HCT116 (cell line): ENCODE data around the gene DYNLRB1. TPM values are rescaled to one million over a fixed set of nuclear protein-coding genes. Genes with fewer than 3 reads are reported as not detected.

ENCODE experiments used
- ATAC-seq: fragments of 200-7000 bp; cut with Tn5 transposase; 2 replicates; pipeline ENCODE4 v1.9.1; 2020; ENCODE audit warnings: mild to moderate bottlenecking, moderate library complexity
- Bru-seq: library from RNA; stranded (reverse); fragments of 400-500 nt; gene quantifications from one replicate; lab custom pipeline; 2021; lab: Mats Ljungman, UMichigan
- BruChase-seq, 2 experiments: library from RNA; stranded (reverse); fragments of 400-500 nt; gene quantifications; one replicate each; lab custom pipeline; 2021; lab: Mats Ljungman, UMichigan
- BruUV-seq: library from RNA; stranded (reverse); fragments of 400-500 nt; replicated peaks from 2 replicates; lab custom pipeline; 2021; lab: Mats Ljungman, UMichigan
- CTCF ChIA-PET: fragments of 300-600 bp; sonication (Branson Sonifier 250); formaldehyde crosslinking; loops from one replicate; lab custom pipeline; 2021; ENCODE audit warnings: antibody characterized with exemption; lab: Charles Lee
- POLR2A ChIA-PET: fragments of 300-600, 350-600 bp; sonication (Branson Sonifier 250); formaldehyde crosslinking; loops from one replicate; lab custom pipeline; 2021; ENCODE audit warnings: antibody characterized with exemption; lab: Charles Lee
- RAD21 ChIA-PET, 2 experiments: fragments of 300-600 bp; sonication (Branson Sonifier 250); formaldehyde crosslinking; loops; one replicate each; lab custom pipeline; 2023; ENCODE audit warnings: low total read pairs in 2 of 2; ENCODE audit not compliant: uncharacterized antibody in 2 of 2, unreplicated experiment in 2 of 2, low non-redundant PET in 1 of 2; lab: Charles Lee
- DNase-seq: peaks from one replicate; pipeline ENCODE4 v3.0.0-alpha.2; 2010; ENCODE audit warnings: low read depth, low spot score
- H2AFZ ChIP-seq: fragments of 200-600 bp; shearing (Covaris generic), sonication (generic); 2 replicates; pipeline ENCODE4 v1.6.1; 2017; ENCODE audit warnings: low read depth, mixed run types, mixed read lengths, antibody characterized with exemption, low read length; ENCODE audit not compliant: poor library complexity, severe bottlenecking
- H3K27ac ChIP-seq: 2 replicates; pipeline ENCODE4 v1.5.1; 2012; ENCODE audit warnings: low read depth, low read length
- H3K27me3 ChIP-seq: fragments of 200-600 bp; sonication (generic); 2 replicates; pipeline ENCODE4 v1.6.1; 2016; ENCODE audit warnings: mixed run types, low read length, mixed read lengths; ENCODE audit not compliant: insufficient read depth
- H3K36me3 ChIP-seq, 2 experiments: fragments of 200-500 bp in 1 of 2; fragments of 200-600 bp in 1 of 2; sonication (Bioruptor generic) in 1 of 2; sonication (generic) in 1 of 2; 2 replicates each; pipeline versions ENCODE4 v1.5.1 to v1.6.1; 2014 to 2016; ENCODE audit warnings: low read length in 2 of 2, inconsistent platforms in 1 of 2, mixed read lengths in 1 of 2, mixed run types in 1 of 2; ENCODE audit not compliant: insufficient read depth in 2 of 2, control insufficient read depth in 1 of 2
- H3K4me1 ChIP-seq, 2 experiments: fragments of 200-600 bp in 1 of 2; sonication (generic) in 1 of 2; 2 replicates each; pipeline versions ENCODE4 v1.5.1 to v1.6.1; 2012 to 2017; ENCODE audit warnings: low read length in 2 of 2, inconsistent platforms in 1 of 2, mild to moderate bottlenecking in 1 of 2, mixed read lengths in 1 of 2, mixed run types in 1 of 2, moderate library complexity in 1 of 2; ENCODE audit not compliant: insufficient read depth in 2 of 2, control insufficient read depth in 1 of 2
- H3K4me2 ChIP-seq: fragments of 200-600 bp; sonication (generic); 2 replicates; pipeline ENCODE4 v1.6.1; 2017; ENCODE audit warnings: mixed run types, low read length, mixed read lengths
- H3K4me3 ChIP-seq, 2 experiments: fragments of 200-600 bp in 1 of 2; sonication (generic) in 1 of 2; replicated peaks in 1 of 2; 2 replicates each; pipeline ENCODE4 v1.5.1; 2011 to 2016; ENCODE audit warnings: low read length in 2 of 2, control low read depth in 1 of 2, low read depth in 1 of 2, mild to moderate bottlenecking in 1 of 2, mixed read lengths in 1 of 2, mixed run types in 1 of 2
- H3K79me2 ChIP-seq: fragments of 200-600 bp; sonication (generic); 2 replicates; pipeline ENCODE4 v1.6.1; 2017; ENCODE audit warnings: mild to moderate bottlenecking, mixed run types, low read length, moderate library complexity, mixed read lengths; ENCODE audit not compliant: insufficient read depth
- H3K9ac ChIP-seq: fragments of 200-600 bp; sonication (generic); 2 replicates; pipeline ENCODE4 v1.6.1; 2016; ENCODE audit warnings: low read length, mixed read lengths
- H3K9me2 ChIP-seq: fragments of 200-600 bp; sonication (generic), shearing (Covaris generic); 2 replicates; pipeline ENCODE4 v1.6.1; 2017; ENCODE audit warnings: mixed run types, mild to moderate bottlenecking, moderate library complexity; ENCODE audit not compliant: insufficient read depth
- H3K9me3 ChIP-seq, 2 experiments: fragments of 200-500 bp in 1 of 2; fragments of 200-600 bp in 1 of 2; sonication (Bioruptor generic) in 1 of 2; sonication (generic) in 1 of 2; 2 replicates each; pipeline ENCODE4 v1.6.1; 2014 to 2017; ENCODE audit warnings: low read length in 2 of 2, mixed read lengths in 2 of 2, inconsistent platforms in 1 of 2, low read depth in 1 of 2, mild to moderate bottlenecking in 1 of 2, mixed run types in 1 of 2, moderate library complexity in 1 of 2; ENCODE audit not compliant: control insufficient read depth in 1 of 2, insufficient read depth in 1 of 2
- H4K20me1 ChIP-seq: fragments of 200-600 bp; sonication (generic), shearing (Covaris generic); 2 replicates; pipeline ENCODE4 v1.6.1; 2017; ENCODE audit warnings: mixed run types, mild to moderate bottlenecking, moderate library complexity; ENCODE audit not compliant: insufficient read depth
- CBX3 ChIP-seq: IDR thresholded peaks from 2 replicates; pipeline ENCODE4 v1.6.1; 2012; ENCODE audit warnings: low read depth
- CEBPB ChIP-seq: IDR thresholded peaks from 2 replicates; pipeline ENCODE4 v1.6.1; 2012; ENCODE audit warnings: low read depth
- ELF1 ChIP-seq: IDR thresholded peaks from 2 replicates; pipeline ENCODE4 v1.6.1; 2012; ENCODE audit warnings: low read depth, borderline replicate concordance
- EZH2 ChIP-seq: fragments of 200-600 bp; sonication (generic); IDR thresholded peaks from 2 replicates; pipeline ENCODE4 v1.6.1; 2017; ENCODE audit warnings: antibody characterized with exemption, mixed run types
- EZH2phosphoT487 ChIP-seq: fragments of 200-600 bp; IDR thresholded peaks from 2 replicates; pipeline ENCODE4 v1.6.1; 2018; ENCODE audit warnings: antibody characterized with exemption, borderline replicate concordance
- FOSL1 ChIP-seq: IDR thresholded peaks from 2 replicates; pipeline ENCODE4 v1.6.1; 2012; ENCODE audit warnings: low read depth
- JUND ChIP-seq: IDR thresholded peaks from 2 replicates; pipeline ENCODE4 v1.6.1; 2012
- POLR2A ChIP-seq: IDR thresholded peaks from 2 replicates; pipeline ENCODE4 v1.7.0; 2011; ENCODE audit warnings: borderline replicate concordance; ENCODE audit not compliant: insufficient read depth, insufficient read length; ENCODE audit errors: extremely low read depth
- POLR2AphosphoS5 ChIP-seq: IDR thresholded peaks from 2 replicates; pipeline ENCODE4 v1.6.1; 2011; ENCODE audit warnings: mild to moderate bottlenecking, low read depth, low read length, moderate library complexity
- RAD21 ChIP-seq: IDR thresholded peaks from 2 replicates; pipeline ENCODE4 v1.6.1; 2012; ENCODE audit warnings: low read depth, mild to moderate bottlenecking
- SIN3A ChIP-seq: IDR thresholded peaks from 2 replicates; pipeline ENCODE4 v1.6.1; 2012; ENCODE audit warnings: low read depth
- SP1 ChIP-seq: IDR thresholded peaks from 2 replicates; pipeline ENCODE4 v1.6.1; 2012; ENCODE audit warnings: low read depth
- SRF ChIP-seq: IDR thresholded peaks from 2 replicates; pipeline ENCODE4 v1.6.1; 2012; ENCODE audit warnings: low read depth
- TCF7L2 ChIP-seq: IDR thresholded peaks from 2 replicates; pipeline ENCODE4 v1.7.0; 2011; ENCODE audit warnings: borderline replicate concordance, inconsistent platforms; ENCODE audit not compliant: insufficient read depth, insufficient read length; ENCODE audit errors: extremely low read depth
- YY1 ChIP-seq: IDR thresholded peaks from 2 replicates; pipeline ENCODE4 v1.6.1; 2011; ENCODE audit warnings: low read length, low read depth, moderate library complexity, mild to moderate bottlenecking; ENCODE audit not compliant: insufficient replicate concordance; ENCODE audit errors: extremely low read depth
- ZFX ChIP-seq: fragments of 450-650 bp; IDR thresholded peaks from 2 replicates; pipeline ENCODE4 v1.6.1; 2017
- ZNF274 ChIP-seq: fragments of 200-500 bp; sonication (Bioruptor generic); IDR thresholded peaks from 2 replicates; pipeline ENCODE4 v1.6.1; 2014; ENCODE audit warnings: mild to moderate bottlenecking, low read depth, low read length, inconsistent platforms
- intact Hi-C: fragments of 100-400 bp; cut with micrococcal nuclease; formaldehyde crosslinking; loops from 2 replicates; pipeline ENCODE4 v1.10.0; 2022
- long read RNA-seq: library from polyadenylated mRNA; unstranded; transcript quantifications from one replicate; pipeline ENCODE4 v2.0.0, GENCODE V29; 2021; ENCODE audit not compliant: unreplicated experiment
- polyA plus RNA-seq: library from polyadenylated mRNA; unstranded; fragments of >200 nt; gene quantifications from 2 replicates; pipeline ENCODE4 v1.2.1, GENCODE V29; 2012; ENCODE audit warnings: missing spikeins
- total RNA-seq: library from RNA; stranded (reverse); gene quantifications from one replicate; pipeline ENCODE4 v1.2.1, GENCODE V29; 2021; ENCODE audit not compliant: unreplicated experiment
- TF ChIP-seq, protein P1 (sequence below): IDR thresholded peaks from 2 replicates; pipeline ENCODE4 v1.6.1; 2012; ENCODE audit warnings: low read depth
- TF ChIP-seq, protein P2 (sequence below), 3 experiments: fragments of 200-600 bp in 1 of 3; sonication (generic) in 1 of 3; IDR thresholded peaks in 2 of 3; conservative IDR thresholded peaks in 1 of 3; 2 replicates each; pipeline ENCODE4 v1.5.1; 2012 to 2017; ENCODE audit warnings: low read depth in 2 of 3, low read length in 2 of 3, antibody characterized with exemption in 1 of 3, borderline replicate concordance in 1 of 3, control low read depth in 1 of 3, mild to moderate bottlenecking in 1 of 3, mixed read lengths in 1 of 3, mixed run types in 1 of 3, moderate library complexity in 1 of 3; ENCODE audit not compliant: insufficient read depth in 1 of 3

Gene DYNLRB1
- total RNA-seq (106 TPM), Bru-seq, nascent RNA (percentile 81 among the genes with signal in this experiment), BruChase-seq, experiment 1, labeled RNA remaining after a 6-hour chase (percentile 79 among the genes with signal in this experiment), BruChase-seq, experiment 2, labeled RNA remaining after a 2-hour chase (percentile 69 among the genes with signal in this experiment)
- polyA plus RNA-seq = 264 and 265 TPM in 2 replicates
- long read RNA-seq, transcript DYNLRB1-202 (4 exons, 675 nt) = major isoform, 38 of 67 reads
- long read RNA-seq, partial matches to known transcripts = 25 of 67 reads
- long read RNA-seq, other reads (novel, unspliced or antisense) = 4 of 67 reads

DNA sequence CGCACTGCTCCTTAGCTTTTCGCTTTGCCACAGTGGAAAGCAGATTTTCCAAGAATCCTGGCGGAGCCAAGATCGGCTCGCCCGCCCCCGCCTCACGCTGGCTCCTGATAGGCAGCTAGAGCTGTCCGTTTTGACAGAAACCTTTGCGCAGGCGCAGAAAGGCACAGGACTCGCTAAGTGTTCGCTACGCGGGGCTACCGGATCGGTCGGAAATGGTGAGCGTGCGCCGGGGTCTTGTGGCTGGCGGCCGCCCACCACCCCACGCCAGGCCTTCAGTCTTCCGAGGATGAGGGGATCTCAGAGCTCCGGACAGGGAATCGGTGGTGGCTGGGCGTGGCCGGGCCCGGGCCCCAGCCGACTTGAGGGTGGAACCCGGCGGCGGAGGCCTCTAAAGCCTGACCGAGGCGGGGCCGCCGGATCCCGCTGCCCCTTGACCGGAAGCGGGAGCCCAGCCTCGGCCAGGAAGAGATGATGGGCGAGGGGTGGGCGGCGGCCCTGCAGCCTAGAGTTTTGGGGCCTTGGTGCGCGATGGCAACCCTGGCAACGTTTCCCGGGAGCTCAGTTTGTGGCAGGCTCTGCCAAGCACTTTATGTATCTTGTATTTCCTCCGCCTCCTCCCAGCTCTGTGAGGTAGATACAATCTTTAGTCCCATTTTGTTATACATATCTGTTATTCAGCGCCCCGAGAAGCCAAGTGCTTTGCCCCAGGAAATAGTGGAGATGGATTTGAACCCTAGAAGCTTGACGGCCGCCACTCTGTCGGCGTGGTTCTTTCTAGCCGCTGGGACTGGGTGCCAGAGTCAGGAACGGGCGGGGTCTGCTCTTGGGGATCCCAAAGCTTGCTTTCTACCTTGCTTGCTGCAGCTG, at the start of gene DYNLRB1:
Gene DYNLRB1, plus strand, starts transcription at position 176 of the 867 bp plus-strand sequence. Its CDS starts 37 bp downstream, at position 213.
- H3K4me1 ChIP-seq = peaks cover 4 to 7% of the 10 kb centered on the region in 2 experiments; a peak in 3 of 4 replicates
- RAD21 ChIA-PET = interaction anchor here in 1 of 2 experiments (1.1 to 3.2 kb wide), 2 partner anchors 44 to 204 kb away, joined by 3 to 20 read pairs; no protein-coding TSS in a partner anchor
- TF ChIP-seq ZNF274 (no peak), EZH2phosphoT487 (no peak), JUND (no peak), TCF7L2 (peak; percentile 51), YY1 (peak; percentile 37), SIN3A (peak; percentile 75; the same call in 1 of the 2 replicates), SRF (no peak), CBX3 (no peak), CEBPB (no peak), SP1 (peak; percentile 85), ELF1 (peak; percentile 54; the same call in 1 of the 2 replicates), FOSL1 (no peak), POLR2A (peak; percentile 70), EZH2 (no peak), ZFX (peak; percentile 94), POLR2AphosphoS5 (peak; percentile 87), RAD21 (no peak)
- TF ChIP-seq, protein P1, sequence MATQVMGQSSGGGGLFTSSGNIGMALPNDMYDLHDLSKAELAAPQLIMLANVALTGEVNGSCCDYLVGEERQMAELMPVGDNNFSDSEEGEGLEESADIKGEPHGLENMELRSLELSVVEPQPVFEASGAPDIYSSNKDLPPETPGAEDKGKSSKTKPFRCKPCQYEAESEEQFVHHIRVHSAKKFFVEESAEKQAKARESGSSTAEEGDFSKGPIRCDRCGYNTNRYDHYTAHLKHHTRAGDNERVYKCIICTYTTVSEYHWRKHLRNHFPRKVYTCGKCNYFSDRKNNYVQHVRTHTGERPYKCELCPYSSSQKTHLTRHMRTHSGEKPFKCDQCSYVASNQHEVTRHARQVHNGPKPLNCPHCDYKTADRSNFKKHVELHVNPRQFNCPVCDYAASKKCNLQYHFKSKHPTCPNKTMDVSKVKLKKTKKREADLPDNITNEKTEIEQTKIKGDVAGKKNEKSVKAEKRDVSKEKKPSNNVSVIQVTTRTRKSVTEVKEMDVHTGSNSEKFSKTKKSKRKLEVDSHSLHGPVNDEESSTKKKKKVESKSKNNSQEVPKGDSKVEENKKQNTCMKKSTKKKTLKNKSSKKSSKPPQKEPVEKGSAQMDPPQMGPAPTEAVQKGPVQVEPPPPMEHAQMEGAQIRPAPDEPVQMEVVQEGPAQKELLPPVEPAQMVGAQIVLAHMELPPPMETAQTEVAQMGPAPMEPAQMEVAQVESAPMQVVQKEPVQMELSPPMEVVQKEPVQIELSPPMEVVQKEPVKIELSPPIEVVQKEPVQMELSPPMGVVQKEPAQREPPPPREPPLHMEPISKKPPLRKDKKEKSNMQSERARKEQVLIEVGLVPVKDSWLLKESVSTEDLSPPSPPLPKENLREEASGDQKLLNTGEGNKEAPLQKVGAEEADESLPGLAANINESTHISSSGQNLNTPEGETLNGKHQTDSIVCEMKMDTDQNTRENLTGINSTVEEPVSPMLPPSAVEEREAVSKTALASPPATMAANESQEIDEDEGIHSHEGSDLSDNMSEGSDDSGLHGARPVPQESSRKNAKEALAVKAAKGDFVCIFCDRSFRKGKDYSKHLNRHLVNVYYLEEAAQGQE = no peak
- TF ChIP-seq, protein P2, sequence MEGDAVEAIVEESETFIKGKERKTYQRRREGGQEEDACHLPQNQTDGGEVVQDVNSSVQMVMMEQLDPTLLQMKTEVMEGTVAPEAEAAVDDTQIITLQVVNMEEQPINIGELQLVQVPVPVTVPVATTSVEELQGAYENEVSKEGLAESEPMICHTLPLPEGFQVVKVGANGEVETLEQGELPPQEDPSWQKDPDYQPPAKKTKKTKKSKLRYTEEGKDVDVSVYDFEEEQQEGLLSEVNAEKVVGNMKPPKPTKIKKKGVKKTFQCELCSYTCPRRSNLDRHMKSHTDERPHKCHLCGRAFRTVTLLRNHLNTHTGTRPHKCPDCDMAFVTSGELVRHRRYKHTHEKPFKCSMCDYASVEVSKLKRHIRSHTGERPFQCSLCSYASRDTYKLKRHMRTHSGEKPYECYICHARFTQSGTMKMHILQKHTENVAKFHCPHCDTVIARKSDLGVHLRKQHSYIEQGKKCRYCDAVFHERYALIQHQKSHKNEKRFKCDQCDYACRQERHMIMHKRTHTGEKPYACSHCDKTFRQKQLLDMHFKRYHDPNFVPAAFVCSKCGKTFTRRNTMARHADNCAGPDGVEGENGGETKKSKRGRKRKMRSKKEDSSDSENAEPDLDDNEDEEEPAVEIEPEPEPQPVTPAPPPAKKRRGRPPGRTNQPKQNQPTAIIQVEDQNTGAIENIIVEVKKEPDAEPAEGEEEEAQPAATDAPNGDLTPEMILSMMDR (IDR thresholded peaks at IDR 0.05 in 2 of 3, conservative IDR thresholded peaks at IDR 0.05 in 1 of 3; ENCODE audit: borderline replicate concordance in 1 of 3, insufficient read depth in 1 of 3, low read depth in 2 of 3, low read length in 2 of 3) = no peak

More for the DNA sequence above, at the start of gene DYNLRB1:
- no peaks in the 10 kb centered on the region for H3K27me3 ChIP-seq
- CTCF ChIA-PET = interaction anchor here (0.8 to 2.2 kb wide), 7 partner anchors 9 to 253 kb away, joined by 3 to 21 read pairs (median 4); no protein-coding TSS in a partner anchor
- H3K9me3 ChIP-seq = no peaks in the 10 kb centered on the region
- ATAC-seq = peak; percentile 96
- H3K4me2 ChIP-seq = peak within 1 kb of the TSS; percentile 76
- no peaks in the 10 kb centered on the region for H4K20me1 ChIP-seq
- H2AFZ ChIP-seq = peak within 1 kb of the TSS; percentile 55
- H3K9ac ChIP-seq = peak within 1 kb of the TSS; percentile 74
- intact Hi-C loops = no loop called here
- H3K79me2 ChIP-seq = peaks cover 51% of the 10 kb centered on the region
- peak within 1 kb of the TSS; percentile 79 for H3K27ac ChIP-seq
- POLR2A ChIA-PET = interaction anchor here (1.0 to 1.8 kb wide), 5 partner anchors 9 to 214 kb away, joined by 3 to 7 read pairs (median 4); partner anchors contain the start of gene AHCY
- peak; percentile 87 for DNase-seq
- no peaks in the 10 kb centered on the region for H3K9me2 ChIP-seq
- peaks cover under 1 to 2% of the 10 kb centered on the region in 2 experiments; a peak in 2 of 4 replicates for H3K36me3 ChIP-seq
- BruUV-seq = TSS peak; percentile 51
- H3K4me3 ChIP-seq = peak within 1 kb of the TSS; percentile 72 to 87
